NCI-H460 (cell line): ENCODE data around the gene ADGRG3. TPM values are rescaled to one million over a fixed set of nuclear protein-coding genes. Genes with fewer than 3 reads are reported as not detected.

Experiments used
- DNase-seq: peaks from one replicate; pipeline ENCODE4 v3.0.0-alpha.2; 2016; ENCODE audit warnings: low read depth; ENCODE audit errors: extremely low read depth
- total RNA-seq: library from RNA; depleted of rRNA; stranded (reverse); fragments of >200 nt; shearing (Covaris generic); gene quantifications from 2 replicates; pipeline ENCODE4 v1.2.3, GENCODE V29; 2014

ADGRG3 gene
- total RNA-seq, 1 experiment from 2014 or later, result 8.8 TPM

DNA sequence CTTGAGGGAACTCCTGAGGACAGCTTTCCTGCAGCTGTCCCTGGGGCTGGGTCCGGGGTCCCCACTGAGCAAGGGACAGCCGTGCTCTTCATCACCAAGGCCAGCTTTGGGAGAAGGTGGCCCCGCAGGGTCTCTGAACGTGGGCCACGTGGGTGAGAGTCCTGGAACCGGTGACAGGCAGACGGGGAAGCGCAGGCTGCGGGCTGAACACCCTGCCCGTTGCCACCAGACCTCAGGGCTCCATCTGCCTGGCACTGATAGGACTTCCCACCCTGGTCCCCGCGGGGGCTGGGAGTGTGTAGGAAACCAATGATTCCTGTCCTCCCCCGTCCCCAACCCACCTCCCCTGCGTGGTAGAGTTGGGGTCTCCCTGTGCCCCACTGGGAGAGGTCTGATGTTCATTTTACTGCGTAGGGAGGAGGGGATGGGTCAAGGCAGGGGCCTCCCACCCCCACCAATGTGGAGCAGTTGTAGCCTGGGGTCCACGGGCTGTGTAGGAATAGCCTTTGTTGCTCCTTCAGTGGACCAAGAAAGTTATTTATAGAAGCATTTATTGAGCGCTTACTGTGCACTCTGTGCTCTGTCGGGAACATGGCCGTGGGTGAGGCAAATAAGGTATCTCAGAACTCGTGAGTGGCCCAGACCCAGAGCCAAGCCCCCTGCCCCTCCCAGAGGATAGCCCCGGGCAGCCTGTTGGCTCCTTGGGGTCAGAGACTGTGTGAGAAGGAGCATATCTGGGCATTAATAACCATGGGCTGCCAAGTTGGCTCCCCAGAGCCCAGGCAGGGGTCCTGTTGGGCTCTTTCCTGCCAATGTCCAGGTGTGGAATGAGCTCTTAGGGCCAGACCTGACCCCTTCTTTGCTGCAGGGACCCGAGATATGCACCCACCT lies 38.3 kb upstream of the ADGRG3 start:
- DNase-seq, result no peak

- DNase-seq, result no peak
These were observed 37.7 kb upstream of the ADGRG3 start for GRCh38 chr16:57630407-57630797.

DNA sequence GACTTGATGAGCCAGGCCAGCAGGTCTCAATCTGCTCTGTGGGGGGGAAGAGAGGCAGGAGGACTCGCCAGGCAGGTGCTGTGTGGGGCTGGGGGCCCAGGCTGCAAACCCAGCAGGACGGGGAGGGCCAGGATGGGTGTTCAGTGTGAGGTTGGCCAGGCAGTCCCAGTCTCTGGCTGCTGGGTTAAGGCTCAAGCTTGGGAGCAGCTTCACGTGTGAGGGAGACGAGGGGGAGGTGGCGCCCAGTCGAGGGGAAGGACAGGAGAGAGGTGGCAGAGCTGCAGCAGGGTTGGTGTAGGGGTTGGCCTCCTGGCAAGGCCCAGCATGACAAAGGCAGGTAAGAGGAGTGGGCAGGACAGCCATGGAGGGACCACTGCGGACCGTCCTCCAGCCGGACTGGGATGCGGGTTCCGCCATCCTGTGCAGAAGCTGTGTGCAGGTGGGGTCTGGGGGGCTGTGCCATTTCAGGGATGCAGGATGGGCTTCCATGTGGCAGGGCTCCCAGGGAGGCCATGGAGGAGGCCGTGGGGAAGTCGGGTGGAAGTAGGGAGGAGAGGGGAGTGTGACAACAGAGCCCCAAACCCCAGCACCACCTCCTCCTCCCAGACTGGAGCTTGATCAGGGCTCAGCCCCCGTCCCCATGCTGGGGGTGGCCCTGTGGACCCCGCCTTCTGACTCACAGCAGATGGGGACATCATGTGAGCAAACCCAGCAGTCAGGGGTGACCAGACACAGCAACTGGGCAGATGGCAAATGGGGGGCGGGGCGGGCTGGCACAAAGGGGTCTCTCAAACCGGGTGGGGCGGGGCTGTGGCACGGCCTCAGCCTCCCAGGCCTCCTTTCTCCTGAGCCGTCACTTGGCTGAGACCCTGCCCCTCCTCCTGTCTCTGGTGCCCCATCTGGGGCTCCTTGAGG lies 36.9 kb upstream of the ADGRG3 start:
- DNase-seq, result no peak

DNA sequence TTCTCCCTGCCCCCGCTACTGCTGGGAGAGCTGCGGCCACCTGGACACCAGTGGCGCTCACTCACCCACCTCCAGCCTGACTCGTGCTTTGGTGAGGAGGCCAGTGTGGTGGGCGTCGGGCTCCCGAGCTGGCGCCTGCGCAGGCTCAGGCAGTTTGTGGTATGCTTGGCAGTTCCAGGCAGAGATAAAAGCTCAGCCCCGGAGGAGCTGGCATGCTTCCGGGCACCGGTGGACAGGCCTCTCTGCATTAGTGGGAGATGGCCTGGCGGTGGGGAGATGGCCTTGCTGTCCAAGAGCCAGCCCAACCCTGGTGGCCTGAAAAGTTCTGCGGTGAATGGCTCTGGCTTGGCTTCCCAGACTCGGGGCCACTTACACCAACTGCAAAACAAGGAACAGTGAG lies 35.5 kb upstream of the ADGRG3 start:
- DNase-seq, result no peak

GRCh38 chr16:57633383-57634064 lies 34.6 kb upstream of the ADGRG3 start:
- DNase-seq, result no peak

GRCh38 chr16:57634171-57634570 lies 33.9 kb upstream of the ADGRG3 start:
- DNase-seq, result no peak

DNA sequence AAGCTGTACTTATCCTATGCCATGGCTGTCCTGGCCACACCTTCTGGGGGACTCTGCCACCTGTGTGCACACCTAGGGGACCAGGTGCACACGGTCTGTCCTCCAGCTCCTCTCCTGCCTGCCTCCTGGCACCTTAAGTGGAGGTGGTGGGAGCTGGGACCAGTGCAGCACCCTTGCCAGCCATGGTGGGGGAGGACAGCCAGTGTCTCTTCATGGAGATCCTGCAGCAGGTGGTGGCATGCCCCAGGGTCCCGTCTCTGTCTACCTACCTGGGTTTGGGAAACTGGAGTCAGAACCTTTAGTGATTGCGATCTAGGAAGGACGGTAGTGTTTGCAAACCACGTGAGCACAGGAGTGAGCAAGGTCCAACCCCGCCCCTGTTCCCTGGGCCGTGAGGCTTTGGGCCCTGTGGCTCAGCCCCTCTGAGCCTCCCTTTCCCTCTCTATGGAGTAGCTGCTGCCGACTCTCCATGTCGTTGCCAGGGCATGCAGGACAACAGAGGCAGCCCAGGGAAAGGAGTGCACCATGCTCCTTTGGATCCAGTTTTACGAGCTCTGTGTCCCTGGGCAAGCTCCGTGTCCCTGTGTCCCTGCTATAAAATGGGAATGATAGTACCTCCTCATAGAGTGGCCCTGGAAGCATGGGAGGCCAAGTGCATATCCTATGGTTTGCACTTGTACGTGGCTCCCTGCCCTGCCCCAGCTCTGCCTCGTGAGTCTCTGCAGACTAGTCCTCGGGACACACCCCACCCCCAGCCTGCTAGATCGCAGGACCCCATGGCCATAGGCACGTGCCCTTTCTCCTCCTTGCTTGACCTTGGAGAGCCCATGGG lies 32.6 kb upstream of the ADGRG3 start:
- no peak for DNase-seq

DNA sequence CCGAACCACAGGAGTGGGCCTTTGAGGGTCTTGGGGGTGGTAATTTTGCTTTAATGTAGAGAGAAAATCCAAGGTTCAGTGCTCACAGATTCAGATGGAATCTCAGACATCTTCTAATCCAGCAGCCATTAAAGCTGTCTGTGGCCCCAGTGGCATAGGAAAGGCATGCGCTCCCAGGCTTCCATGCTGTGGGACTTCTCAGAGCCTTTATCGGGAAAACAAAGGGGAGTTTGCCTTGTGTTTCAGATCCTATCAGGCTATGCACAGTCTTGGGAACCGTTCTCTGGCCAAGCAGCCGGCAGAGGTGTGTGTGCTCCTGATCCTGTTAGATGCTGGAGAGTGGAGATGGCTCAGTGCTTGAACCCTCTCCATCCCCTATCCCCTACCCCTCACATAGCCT lies 31.9 kb upstream of the ADGRG3 start:
- DNase-seq, result no peak

DNA sequence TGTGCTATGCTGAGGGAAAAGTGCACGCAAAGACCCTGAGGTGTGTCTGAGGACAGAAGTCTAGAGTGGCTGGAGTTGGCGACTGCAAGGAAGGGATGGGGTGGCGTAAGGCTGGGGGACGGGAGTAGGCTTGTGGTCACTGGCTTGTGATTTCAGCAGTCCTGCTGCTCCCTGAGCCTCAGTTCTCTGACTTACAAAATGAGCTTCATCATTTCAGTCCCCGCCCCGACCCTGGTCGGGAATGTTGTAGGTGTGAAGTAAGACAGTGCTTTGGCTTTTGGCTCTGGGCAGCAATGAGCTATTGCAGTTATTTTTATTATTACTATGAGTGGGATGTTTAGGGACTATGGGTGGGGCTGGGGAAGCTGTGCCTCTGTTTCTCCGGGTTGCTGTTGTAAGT lies 31.1 kb upstream of the ADGRG3 start:
- DNase-seq, result no peak

DNA sequence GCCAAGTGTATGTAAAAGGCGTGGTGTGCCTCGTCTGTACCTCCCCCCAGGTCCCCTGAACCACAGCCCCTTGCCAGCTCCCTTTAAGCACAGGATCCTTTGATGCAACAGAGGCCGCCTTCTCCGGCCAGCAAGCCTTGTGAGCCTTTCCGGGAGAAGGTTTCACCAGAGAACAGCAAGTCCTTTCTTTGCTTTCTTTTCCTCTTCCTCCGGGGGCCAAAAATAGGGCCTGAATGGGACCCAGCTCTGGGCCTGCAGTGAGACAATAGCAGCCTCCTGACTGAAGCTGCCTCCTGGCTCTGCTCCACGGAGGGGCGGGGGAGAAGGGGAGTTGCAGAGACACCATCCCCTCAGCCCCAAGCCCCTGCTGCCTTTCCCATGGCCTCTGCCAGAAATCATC lies 30.7 kb upstream of the ADGRG3 start:
- DNase-seq, result no peak

DNA sequence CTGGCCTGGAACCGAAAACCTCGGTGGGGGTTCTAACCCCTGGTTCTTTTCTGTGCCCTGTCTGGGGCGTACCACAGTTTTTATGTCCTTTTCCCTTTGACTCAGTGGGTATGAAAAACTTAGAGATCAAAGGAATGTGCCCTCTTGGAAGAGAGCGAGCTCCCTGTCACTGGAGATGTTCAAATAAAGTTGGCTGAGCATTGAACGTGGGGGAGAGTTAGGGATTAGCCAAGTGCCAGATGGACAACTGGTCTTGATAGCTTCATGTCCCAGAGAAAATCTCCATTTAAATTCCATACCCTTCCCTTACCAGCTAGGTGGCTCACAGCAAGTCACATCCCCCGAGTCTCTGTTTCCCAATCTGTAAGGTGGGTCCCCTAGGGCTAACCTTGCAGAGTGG lies 30.1 kb upstream of the ADGRG3 start:
- DNase-seq, result no peak

DNA sequence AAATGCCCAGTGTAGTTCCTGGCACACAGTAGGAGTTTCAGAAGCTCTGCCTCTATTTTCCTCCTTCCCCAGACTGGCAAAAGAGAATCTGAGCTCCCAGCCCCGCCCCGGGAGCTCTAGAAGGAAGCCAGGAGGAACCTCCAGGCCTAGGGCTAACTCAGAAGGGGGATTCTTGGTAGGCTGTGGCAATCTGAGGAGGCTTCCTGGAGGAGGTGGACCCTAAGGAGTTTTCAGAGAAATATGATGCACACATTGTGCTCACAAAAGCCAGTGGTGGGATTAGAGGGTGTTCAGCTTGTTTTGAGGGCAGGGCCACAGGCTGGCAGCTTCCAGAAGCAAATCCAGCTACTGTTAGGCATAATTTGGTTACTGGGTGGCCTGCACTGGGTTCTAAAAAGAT lies 29.7 kb upstream of the ADGRG3 start:
- DNase-seq, result no peak

DNA sequence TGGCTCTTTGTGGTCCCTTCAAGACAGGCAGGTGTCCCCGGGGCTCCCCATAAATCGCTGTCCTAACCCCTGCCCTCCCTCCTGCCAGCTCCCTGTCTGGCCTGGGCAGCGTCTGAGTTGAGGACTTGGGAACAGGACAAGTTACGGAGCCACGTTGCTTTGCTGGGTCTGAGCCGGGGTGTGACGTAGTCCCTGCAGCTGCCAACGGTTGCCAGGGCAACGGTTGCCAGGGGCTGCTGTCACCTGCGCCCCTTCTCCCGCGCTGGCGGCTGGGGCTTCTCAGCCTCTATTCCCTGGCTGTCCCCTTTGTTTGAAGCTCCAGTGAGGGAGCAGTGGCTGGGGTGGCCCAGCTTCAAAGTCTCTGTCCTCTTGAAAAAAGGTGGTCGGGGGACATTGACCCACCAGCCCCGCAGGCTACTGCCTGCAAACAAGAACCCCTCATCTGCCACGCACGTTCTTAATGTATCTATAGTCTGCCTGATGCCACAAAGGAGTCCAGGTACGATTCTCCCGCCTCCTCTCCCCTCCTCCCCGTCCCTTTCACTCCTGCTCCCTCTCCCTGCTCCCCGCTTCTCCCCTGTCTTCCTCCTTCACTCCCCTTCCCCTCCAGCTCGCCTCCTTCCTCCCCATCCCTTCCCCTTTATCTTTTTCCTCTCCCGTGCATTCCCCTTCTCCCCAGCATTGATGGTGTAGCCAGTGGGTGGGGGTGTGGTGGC lies 28.8 kb upstream of the ADGRG3 start:
- DNase-seq, result no peak

- DNase-seq, result no peak
These were observed 27.9 kb upstream of the ADGRG3 start for GRCh38 chr16:57640185-57640584.

GRCh38 chr16:57640612-57641011 lies 27.5 kb upstream of the ADGRG3 start:
- DNase-seq, result no peak

DNA sequence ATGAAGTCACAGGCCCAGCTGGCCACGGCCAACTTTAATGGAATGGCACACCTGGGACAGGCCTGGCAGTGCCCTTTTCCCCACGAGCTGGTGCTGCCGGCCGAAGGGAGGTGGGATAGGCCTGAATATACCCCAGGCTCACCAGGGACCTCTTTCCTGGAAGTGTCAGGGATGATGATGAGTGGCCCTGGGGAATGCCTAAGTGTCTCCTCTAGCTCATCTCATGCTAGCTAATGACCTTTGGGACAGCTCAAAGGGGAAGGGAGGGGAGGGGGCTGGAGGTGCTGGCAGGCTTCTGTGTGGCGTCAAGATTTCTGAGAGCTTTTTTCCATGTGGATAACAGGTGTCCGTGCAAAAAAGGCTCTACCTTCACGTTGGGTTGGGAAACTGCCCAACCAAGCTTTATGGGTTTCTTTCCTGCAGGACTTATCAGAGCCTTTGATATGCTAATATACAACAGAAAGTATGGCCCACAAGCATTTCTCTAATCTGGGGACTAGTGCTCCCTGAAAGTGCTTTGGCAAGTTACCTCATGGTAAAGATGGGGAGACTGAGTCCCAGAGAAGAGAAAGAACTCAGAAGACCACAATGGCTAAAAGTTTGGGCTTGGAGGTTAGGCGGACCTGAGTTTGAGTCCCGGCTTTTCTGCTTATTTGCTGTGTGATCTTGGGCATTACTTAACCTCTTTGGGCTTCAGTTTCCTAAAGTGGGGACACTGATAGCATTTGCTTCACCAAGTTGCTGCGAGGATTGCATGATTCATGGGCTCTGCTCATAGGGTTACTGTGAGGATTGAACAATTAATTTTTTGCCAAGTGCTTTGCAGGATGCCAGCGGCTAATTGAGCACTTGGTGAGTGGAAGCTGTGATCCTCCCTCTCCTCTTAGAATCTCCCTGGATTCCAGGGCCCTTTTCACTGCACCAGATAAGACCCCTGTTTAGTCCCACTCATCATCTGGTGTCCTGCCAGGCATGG lies 25.7 kb upstream of the ADGRG3 start:
- DNase-seq, result no peak

- DNase-seq, result no peak
These were observed 24.8 kb upstream of the ADGRG3 start for GRCh38 chr16:57643147-57643874.

- no peak for DNase-seq
These were observed 24.2 kb upstream of the ADGRG3 start for GRCh38 chr16:57643910-57644309.
